Measurements from ENCODE around the gene MFRP. TPM values are rescaled to one million over a fixed set of nuclear protein-coding genes. Genes with fewer than 3 reads are reported as not detected.
"Not testable (repeated sequence)": the region's sequence is repeated elsewhere in the genome, so short reads cannot be mapped to it uniquely, and the experiment has no call there.

Gene MFRP
- total RNA-seq, 1 experiment from 2014 or later, result not detected

DNA sequence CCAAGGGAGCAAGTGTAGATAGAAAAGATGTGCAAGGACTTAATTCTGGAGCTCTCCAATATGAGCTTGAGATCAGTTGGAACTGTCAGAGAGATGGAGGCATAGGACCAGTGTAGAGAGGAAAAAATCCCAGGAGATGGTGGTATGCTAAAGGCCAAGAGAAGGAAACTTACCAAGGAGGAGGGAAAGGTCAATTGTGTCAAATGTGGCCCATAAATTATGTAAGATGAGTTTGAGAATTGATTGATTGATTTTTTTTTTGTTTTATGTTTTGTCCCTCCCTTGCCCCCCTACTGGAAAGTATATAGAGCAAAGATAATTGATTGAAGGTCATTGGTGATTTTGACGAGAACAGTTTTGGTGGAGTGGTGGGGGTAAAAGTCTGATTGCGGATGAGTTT lies 37.8 kb upstream of the MFRP start:
- Mint-ChIP-seq H3K4me3 (ENCODE audit: unreplicated experiment) (no peak overlapping the region), H3K27me3 (ENCODE audit: insufficient read depth, unreplicated experiment) (no peaks in the 10 kb centered on the region), H3K27ac (ENCODE audit: low read depth, unreplicated experiment) (no peak overlapping the region), H3K36me3 (ENCODE audit: insufficient read depth, unreplicated experiment) (no peaks in the 10 kb centered on the region), H3K4me1 (ENCODE audit: insufficient read depth, unreplicated experiment) (no peaks in the 10 kb centered on the region), H3K9me3 (ENCODE audit: unreplicated experiment) (no peaks in the 10 kb centered on the region)
- intact Hi-C loops (cut with micrococcal nuclease), result no loop called here
- DNase-seq (ENCODE audit: unreplicated experiment), result no peak
- CTCF ChIA-PET, result interaction anchor here (0.6 to 19.9 kb wide), 4 partner anchors 12 to 780 kb away, joined by 3 to 415 read pairs (median 43); no protein-coding TSS in a partner anchor
- POLR2A ChIA-PET, result no interaction called here
- TF ChIP-seq, protein P1, sequence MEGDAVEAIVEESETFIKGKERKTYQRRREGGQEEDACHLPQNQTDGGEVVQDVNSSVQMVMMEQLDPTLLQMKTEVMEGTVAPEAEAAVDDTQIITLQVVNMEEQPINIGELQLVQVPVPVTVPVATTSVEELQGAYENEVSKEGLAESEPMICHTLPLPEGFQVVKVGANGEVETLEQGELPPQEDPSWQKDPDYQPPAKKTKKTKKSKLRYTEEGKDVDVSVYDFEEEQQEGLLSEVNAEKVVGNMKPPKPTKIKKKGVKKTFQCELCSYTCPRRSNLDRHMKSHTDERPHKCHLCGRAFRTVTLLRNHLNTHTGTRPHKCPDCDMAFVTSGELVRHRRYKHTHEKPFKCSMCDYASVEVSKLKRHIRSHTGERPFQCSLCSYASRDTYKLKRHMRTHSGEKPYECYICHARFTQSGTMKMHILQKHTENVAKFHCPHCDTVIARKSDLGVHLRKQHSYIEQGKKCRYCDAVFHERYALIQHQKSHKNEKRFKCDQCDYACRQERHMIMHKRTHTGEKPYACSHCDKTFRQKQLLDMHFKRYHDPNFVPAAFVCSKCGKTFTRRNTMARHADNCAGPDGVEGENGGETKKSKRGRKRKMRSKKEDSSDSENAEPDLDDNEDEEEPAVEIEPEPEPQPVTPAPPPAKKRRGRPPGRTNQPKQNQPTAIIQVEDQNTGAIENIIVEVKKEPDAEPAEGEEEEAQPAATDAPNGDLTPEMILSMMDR (IDR thresholded peaks at IDR 0.05; ENCODE audit: unreplicated experiment), result no peak
- no TSS peak for BruUV-seq (replicated peaks)

DNA sequence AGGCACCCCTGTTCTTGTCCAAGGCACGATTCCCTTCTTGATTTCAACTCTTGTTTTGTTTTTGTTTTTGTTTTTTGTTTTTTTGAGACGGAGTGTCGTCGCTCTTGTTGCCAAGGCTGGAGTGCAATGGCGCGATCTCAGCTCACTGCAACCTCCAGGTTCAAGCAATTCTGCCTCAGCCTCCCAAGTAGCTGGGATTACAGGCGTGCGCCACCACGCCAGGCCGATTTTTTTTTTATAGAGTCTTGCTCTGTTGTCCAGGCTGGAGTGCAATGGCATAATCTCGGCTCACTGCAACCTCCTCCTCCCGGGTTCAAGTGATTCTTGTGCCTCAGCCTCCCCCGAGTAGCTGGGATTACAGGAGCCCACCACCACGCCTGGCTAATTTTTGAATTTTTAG lies 36.0 kb upstream of the MFRP start:
- H3K27me3 Mint-ChIP-seq (ENCODE audit: insufficient read depth, unreplicated experiment); intact Hi-C loops (cut with micrococcal nuclease); H3K36me3 Mint-ChIP-seq (ENCODE audit: insufficient read depth, unreplicated experiment); H3K4me1 Mint-ChIP-seq (ENCODE audit: insufficient read depth, unreplicated experiment); DNase-seq (ENCODE audit: unreplicated experiment); H3K4me3 Mint-ChIP-seq (ENCODE audit: unreplicated experiment); H3K27ac Mint-ChIP-seq (ENCODE audit: low read depth, unreplicated experiment); BruUV-seq (replicated peaks); H3K9me3 Mint-ChIP-seq (ENCODE audit: unreplicated experiment): not testable (repeated sequence)
- POLR2A ChIA-PET, result interaction anchor here (1.0 to 3.5 kb wide), 4 partner anchors 15 to 88 kb away, joined by 3 to 19 read pairs (median 11); no protein-coding TSS in a partner anchor
- CTCF ChIA-PET, result interaction anchor here (0.7 to 19.9 kb wide), 9 partner anchors 10 to 237 kb away, joined by 3 to 415 read pairs (median 9); no protein-coding TSS in a partner anchor

DNA sequence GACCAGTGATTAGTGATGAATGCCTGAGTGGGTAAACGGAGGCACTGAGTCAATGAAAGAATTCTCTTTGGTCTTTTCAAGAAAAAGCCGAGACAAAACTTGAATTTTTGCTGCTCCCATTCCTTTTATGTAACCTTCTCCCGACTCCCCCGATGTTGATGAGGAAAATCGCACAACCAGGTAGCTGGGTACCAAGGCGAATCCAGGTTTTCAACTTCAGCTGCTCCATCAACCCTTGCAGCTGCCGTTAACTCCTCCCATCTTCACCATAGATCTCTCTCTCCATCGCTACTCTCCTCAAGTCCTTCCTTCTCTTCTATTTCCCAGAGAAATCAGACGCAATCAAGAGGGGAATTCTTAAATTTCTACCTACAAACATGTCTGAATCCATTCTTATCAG lies 35.6 kb upstream of the MFRP start:
- Mint-ChIP-seq H3K36me3 (ENCODE audit: insufficient read depth, unreplicated experiment) (no peaks in the 10 kb centered on the region), H3K27me3 (ENCODE audit: insufficient read depth, unreplicated experiment) (no peaks in the 10 kb centered on the region), H3K9me3 (ENCODE audit: unreplicated experiment) (no peaks in the 10 kb centered on the region), H3K27ac (ENCODE audit: low read depth, unreplicated experiment) (no peak overlapping the region), H3K4me3 (ENCODE audit: unreplicated experiment) (no peak overlapping the region), H3K4me1 (ENCODE audit: insufficient read depth, unreplicated experiment) (peaks cover 5% of the 10 kb centered on the region)
- TSS peak; percentile 90 for BruUV-seq (replicated peaks)
- POLR2A ChIA-PET, result interaction anchor here (0.7 to 3.5 kb wide), 10 partner anchors 14 to 692 kb away, joined by 3 to 19 read pairs (median 5); partner anchors contain the start of gene NECTIN1
- TF ChIP-seq, protein P1 (IDR thresholded peaks at IDR 0.05; ENCODE audit: unreplicated experiment), result no peak
- intact Hi-C loops (cut with micrococcal nuclease), result no loop called here
- CTCF ChIA-PET, result interaction anchor here (0.6 to 19.9 kb wide), 13 partner anchors 10 to 237 kb away, joined by 3 to 415 read pairs (median 5); no protein-coding TSS in a partner anchor
- DNase-seq (ENCODE audit: unreplicated experiment), result no peak

DNA sequence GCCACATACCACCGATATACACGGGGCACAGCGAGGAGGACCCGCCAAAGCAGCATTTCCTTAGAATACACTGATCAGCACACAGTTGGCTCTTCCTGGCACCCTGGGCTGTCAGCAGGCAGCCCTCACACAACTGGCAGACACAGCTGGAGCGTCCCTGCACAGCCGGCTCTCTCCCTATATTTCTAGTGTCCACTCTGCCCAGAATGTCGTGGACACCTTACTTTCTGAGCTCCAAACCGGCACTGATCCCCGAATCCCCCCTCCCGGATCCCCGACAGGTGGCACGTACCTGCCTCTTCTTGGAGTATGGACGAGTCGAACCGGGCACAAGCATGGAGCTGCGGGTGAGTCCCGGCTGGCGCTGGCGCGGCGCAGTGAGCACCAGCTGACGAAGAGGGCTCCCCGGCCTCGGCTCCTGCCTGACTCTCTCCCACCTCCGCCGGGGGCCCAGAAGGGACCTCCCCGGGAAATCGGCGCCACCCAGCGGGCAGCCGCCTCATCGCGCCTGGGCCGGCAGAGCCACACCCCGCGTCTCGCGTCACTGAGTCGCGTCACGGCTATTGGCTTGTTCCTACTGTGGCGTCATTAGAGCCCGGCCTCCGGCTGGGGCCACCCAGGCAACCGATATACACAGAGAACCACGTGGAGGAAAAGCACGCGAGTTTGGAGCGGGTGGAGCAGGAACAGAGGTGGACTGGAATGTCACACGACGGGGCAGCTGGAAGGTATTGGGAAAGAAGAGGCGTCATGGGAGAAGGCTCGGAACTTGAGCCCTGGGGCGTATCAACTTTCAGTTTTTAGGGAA lies 34.9 kb upstream of the MFRP start, which contains the start of gene USP2:
USP2 (minus strand) TSS at position 510 of the 808 bp plus-strand sequence. CDS start 8,210 bp downstream, outside the sequence.
- Mint-ChIP-seq H3K9me3 (ENCODE audit: unreplicated experiment) (no peaks in the 10 kb centered on the region), H3K27me3 (ENCODE audit: insufficient read depth, unreplicated experiment) (no peaks in the 10 kb centered on the region), H3K36me3 (ENCODE audit: insufficient read depth, unreplicated experiment) (no peaks in the 10 kb centered on the region), H3K27ac (ENCODE audit: low read depth, unreplicated experiment) (no peak within 1 kb of the TSS), H3K4me1 (ENCODE audit: insufficient read depth, unreplicated experiment) (peaks cover 10% of the 10 kb centered on the region), H3K4me3 (ENCODE audit: unreplicated experiment) (no peak within 1 kb of the TSS)
- POLR2A ChIA-PET, result interaction anchor here (0.5 to 3.5 kb wide), 12 partner anchors 14 to 693 kb away, joined by 3 to 19 read pairs (median 4); partner anchors contain the start of gene NECTIN1
- CTCF ChIA-PET, result interaction anchor here (0.6 to 19.9 kb wide), 30 partner anchors 9 to 263 kb away, joined by 3 to 415 read pairs (median 4); no protein-coding TSS in a partner anchor
- TF ChIP-seq, protein P1 (IDR thresholded peaks at IDR 0.05; ENCODE audit: unreplicated experiment), result peak; percentile 72
- peak; percentile 95 for DNase-seq (ENCODE audit: unreplicated experiment)
- intact Hi-C loops (cut with micrococcal nuclease), result loop anchor here (1.0 to 2.0 kb wide), 2 partner anchors 51 to 93 kb away; no protein-coding TSS in a partner anchor
- BruUV-seq (replicated peaks), result no TSS peak
